Left kidney (tissue), 2 donors: ENCODE data around the gene PLEKHG3. TPM values are rescaled to one million over a fixed set of nuclear protein-coding genes. Genes with fewer than 3 reads are reported as not detected.

ENCODE experiments used
- DNase-seq: peaks from one replicate; pipeline ENCODE4 v3.0.0-alpha.2; 2013
- polyA plus RNA-seq: library from polyadenylated mRNA; unstranded; fragments of 120-200 nt; gene quantifications from one replicate; pipeline ENCODE4 v1.2.1, GENCODE V29; 2013; ENCODE audit not compliant: insufficient read length

PLEKHG3 gene
- polyA plus RNA-seq, 1 donor: 83.8 TPM

GRCh38 chr14:64725261-64725815 lies 21.1 kb downstream of the PLEKHG3 start:
- no peak for DNase-seq

DNA sequence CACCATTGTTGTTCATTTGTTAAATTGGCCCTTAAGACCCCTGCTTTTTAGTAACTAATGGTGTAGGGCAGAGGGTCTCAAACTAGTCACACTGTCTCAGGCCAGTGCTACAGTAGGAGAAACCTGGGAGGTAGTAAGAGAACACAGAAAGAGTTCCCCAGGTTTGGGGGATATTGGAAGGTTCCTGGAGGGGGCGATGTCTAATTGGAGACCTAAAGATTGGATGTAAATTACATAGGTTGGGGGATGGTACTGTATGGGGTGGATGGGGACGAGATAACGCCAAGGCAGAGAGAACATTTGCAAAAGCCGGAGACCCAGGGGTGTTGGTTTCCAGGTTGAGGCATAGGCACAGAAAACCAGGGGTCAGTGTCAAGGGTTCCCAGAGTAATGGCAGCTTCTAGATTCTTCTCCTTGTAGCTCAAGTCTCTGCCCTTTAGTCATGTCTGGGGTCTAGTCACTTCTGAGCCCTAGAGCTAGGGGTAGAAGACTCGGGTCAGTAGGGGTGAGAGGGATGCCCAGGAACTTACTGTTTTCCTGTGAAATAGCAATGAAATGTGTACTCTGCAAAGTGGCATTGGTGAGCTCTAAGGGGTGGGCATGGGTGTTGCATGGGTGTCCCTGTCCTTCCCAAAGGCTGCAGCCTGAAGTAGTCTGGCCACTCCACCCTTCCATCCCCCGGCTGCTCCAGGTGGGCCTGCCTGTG lies 21.8 kb downstream of the PLEKHG3 start:
- DNase-seq: no peak

DNA sequence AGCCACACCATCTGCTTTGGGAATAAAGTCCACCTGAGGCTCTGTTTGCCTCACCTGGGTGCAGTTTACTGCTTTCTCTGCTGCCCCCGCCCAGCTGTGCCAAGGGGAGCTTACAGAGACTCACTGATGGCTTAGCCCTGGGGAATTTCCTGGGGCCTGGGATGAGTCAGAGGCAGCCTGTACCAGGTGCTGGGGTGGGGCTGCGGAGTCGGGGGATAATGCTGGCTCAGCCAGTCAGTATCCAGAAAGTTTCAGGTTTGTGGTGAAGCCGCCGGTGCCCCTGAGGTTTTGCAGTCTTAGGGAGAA lies 22.3 kb downstream of the PLEKHG3 start:
- DNase-seq: no peak

DNA sequence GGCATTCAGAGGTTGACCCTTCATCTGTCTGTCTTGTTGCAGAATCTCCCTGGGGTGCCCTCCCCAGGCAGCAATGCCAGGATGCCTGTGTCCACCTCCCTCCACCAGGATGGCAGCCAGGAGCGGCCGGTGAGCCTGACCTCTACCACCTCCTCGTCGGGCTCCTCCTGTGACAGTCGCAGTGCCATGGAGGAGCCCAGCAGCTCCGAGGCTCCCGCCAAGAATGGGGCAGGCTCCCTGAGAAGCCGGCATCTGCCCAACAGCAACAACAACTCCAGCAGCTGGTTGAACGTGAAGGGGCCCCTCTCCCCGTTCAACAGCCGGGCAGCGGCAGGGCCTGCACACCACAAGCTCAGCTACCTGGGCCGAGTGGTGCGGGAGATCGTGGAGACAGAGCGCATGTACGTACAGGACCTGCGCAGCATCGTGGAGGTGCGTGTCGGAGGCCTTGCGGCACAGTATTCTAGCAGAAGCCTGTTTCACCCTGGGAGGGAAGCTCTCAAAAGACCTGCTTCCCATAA lies 23.4 kb downstream of the PLEKHG3 start:
- no peak for DNase-seq

- no peak for DNase-seq
These were observed 23.9 kb downstream of the PLEKHG3 start for GRCh38 chr14:64728106-64728505.

GRCh38 chr14:64728856-64729255 lies 24.6 kb downstream of the PLEKHG3 start:
- no peak for DNase-seq

DNA sequence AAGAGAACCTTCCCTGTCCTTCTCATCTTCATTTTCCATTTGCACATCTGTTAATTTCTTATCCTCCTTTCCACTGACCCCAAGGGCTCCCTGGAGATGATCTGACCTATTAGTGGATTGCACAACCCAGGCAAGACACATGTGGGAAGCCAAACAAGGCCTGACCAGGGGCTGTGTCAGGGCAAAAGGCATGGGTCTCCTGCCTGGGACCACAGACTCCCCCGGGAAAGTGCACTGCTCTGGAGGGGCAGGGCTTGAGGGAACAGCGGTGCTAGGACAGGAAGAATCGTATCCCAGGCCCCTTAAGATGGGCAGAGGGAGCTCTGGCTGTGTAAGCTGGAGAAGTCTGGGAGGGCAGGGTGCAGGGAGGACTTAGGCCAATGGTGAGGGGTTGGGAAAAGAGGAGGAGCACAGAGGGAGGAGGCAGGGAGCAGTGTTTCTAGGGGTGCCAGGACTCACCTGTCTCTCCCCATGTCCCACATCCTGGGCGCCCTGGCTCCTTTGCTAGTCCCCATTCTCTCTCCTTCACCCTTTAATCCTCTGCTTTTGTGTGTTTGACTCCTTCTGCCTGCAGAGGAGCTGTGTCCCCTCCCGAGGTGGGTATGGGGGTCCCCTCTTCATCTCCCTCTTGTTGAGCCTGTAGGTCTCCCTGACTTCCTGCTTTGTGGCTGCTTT lies 25.3 kb downstream of the PLEKHG3 start:
- DNase-seq: no peak

- no peak for DNase-seq
These were observed 25.8 kb downstream of the PLEKHG3 start for GRCh38 chr14:64730061-64730440.

DNA sequence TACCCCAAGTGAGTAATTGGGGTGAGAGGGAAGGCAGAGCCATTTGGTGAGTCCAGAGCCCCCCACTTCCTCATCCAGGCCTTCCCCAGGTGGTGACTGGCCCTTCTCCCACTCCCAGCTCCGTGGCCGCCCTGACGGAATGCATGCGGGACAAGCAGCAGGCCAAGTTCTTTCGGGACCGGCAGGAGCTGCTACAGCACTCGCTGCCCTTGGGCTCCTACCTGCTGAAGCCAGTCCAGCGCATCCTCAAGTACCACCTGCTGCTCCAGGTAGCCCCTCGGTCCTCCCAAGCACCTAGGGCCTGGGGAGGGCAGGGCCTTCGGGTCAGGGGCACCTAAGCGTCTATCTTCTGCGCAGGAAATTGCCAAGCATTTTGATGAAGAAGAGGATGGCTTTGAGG lies 26.5 kb downstream of the PLEKHG3 start:
- DNase-seq: no peak

DNA sequence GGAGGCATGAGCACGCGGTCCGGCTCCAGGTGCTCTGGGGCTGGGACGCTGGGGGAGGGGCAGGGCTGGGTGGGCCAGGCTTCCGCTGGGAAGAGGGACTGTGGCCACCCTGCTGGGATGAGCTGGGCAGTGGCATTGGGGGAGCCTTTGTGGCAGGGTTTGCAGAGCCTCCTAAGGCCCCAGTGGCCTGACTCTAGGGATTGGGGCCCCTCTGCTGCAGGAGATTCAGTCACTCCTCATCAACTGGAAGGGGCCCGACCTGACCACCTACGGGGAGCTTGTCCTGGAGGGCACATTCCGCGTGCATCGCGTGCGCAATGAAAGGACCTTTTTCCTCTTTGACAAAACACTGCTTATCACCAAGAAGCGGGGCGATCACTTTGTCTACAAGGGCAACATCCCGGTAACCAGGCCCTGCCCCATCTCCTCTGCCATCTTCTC lies 26.9 kb downstream of the PLEKHG3 start:
- no peak for DNase-seq

GRCh38 chr14:64732066-64732465 lies 27.8 kb downstream of the PLEKHG3 start:
- no peak for DNase-seq

GRCh38 chr14:64732536-64733120 lies 28.4 kb downstream of the PLEKHG3 start:
- no peak for DNase-seq

GRCh38 chr14:64733321-64733720 lies 29.1 kb downstream of the PLEKHG3 start:
- DNase-seq: no peak

- no peak for DNase-seq
These were observed 29.7 kb downstream of the PLEKHG3 start for GRCh38 chr14:64733899-64734298.

DNA sequence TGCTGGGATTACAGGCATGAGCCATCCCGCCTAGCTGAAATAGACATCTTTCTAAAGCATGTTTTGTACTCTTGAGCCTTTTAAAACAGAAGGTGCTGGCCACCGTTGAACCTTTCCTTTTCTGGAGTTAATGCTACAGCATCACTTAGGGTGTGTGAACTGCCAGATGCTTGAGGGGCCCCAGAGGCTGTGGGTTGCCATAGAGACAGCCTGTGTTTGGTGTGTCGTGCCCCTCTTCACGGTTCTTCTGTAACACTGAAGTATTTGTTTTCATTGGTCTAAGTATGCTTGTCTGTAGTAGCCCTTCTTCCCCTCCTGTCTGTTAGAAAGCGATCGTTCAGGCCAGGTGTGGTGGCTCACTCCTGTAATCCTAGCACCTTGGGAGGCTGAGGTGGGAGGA lies 30.8 kb downstream of the PLEKHG3 start:
- DNase-seq: no peak

GRCh38 chr14:64736271-64737169 lies 32.3 kb downstream of the PLEKHG3 start:
- DNase-seq: no peak

DNA sequence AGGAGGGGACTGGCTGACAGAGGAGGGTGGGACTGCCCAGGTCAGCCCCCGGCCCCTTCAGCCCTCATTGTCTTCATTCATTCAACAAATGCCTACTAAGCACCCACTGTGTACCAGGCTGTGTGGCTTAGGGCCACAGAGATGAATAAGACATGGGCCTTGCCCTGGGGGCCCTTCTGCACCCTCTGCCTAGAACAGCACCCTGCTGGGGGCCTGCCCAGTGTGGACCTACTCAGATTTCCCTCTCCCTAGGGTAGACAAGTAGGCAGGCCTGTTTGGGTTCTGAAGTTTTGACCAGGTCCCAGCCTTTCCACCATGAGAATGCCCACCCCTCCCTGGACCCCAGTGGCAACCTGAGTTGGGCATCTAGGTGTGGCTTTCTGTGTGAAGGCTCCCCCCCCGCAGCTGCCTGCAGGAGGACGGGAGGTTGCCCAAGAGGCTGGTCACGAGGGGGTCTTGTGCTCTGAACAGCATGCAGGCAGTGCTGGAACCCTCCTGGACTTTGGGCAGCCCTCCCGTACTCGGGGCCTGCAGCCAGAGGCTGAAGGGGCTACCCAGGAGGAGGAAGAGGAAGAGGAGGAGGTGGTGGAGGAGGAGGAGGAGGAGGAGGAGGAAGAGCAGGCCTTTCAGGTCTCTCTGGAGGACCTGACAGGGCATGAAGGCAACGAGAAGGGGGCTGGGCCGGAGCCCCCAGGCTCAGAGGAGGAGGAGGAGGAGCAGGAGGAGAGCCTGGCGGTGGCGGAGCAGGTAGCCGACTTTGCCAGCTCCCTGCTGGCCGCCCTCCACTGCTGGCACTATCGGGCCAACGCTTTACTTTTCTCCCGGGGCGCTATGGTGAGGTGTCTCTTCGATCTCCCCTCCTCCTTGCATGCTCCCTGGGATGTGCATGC lies 33.4 kb downstream of the PLEKHG3 start:
- DNase-seq: no peak

GRCh38 chr14:64738281-64738804 lies 34.1 kb downstream of the PLEKHG3 start:
- no peak for DNase-seq

DNA sequence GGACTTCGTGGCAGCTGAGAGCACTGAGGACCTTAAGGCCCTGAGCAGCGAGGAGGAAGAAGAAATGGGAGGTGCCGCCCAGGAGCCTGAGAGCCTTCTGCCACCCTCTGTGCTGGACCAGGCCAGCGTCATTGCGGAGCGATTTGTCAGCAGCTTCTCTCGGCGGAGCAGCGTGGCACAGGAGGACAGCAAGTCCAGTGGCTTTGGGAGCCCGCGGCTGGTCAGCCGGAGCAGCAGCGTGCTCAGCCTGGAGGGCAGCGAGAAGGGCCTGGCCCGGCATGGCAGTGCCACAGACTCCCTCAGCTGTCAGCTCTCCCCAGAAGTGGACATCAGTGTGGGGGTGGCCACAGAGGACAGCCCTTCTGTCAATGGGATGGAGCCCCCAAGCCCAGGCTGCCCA lies 37.0 kb downstream of the PLEKHG3 start:
- DNase-seq: no peak

DNA sequence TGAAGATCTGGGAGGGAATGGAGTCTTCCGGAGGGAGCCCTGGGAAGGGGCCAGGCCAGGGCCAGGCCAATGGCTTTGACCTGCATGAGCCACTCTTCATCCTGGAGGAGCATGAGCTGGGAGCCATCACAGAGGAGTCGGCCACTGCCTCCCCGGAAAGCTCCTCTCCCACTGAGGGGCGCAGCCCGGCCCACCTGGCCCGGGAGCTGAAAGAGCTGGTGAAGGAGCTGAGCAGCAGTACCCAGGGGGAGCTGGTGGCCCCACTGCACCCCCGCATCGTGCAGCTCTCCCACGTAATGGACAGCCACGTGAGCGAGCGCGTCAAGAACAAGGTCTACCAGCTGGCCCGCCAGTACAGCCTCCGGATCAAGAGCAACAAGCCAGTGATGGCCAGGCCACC lies 37.7 kb downstream of the PLEKHG3 start:
- no peak for DNase-seq

GRCh38 chr14:64743061-64743460 lies 38.8 kb downstream of the PLEKHG3 start:
- DNase-seq: no peak
